ENCODE measurements around the gene PLEKHA4. TPM values are rescaled to one million over a fixed set of nuclear protein-coding genes. Genes with fewer than 3 reads are reported as not detected.

Gene PLEKHA4
- total and polyA plus RNA-seq, 2 of the 13 experiments (the other 11 are each of a cell fraction or from before 2014, with no cell fraction given), result 4.8 to 6.0 TPM

DNA sequence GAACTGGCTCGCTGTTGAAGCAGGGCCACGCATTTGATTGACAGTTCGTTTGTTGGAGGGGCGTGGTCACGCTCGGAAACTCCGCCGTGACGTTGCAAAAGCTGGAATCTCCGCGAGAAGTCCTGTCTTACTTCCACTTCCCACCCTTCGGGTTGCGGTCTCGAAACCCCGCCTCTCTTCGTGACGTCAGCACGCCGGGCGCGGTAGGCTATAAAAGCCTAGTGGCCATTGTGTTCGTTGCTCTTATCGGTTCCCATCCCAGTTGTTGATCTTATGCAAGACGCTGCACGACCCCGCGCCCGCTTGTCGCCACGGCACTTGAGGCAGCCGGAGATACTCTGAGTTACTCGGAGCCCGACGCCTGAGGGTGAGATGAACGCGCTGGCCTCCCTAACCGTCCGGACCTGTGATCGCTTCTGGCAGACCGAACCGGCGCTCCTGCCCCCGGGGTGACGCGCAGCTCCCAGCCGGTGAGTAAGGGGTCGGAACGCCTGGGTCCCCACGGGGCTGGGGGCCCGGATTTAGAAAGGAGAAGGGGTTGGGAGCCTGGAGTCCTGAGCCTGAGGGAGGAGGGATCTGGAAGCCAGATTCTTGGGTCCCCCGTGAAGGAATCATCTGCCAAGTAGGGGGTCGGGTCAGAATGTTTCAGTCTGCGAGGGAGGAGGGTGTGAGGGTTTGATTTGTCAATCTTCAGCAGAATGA lies 3.9 kb upstream of the PLEKHA4 start, which contains the start of gene PPP1R15A (continued):
- TF ChIP-seq ZNF12 (CRISPR knock-in tag; IDR thresholded peaks at IDR 0.05) (0 out of 2 replicates have a peak, but pooled peaks have one; percentile 12), RORA (CRISPR knock-in tag; IDR thresholded peaks at IDR 0.05) (no peak), ZFX (CRISPR knock-in tag; IDR thresholded peaks at IDR 0.05; ENCODE audit: low read depth) (peak; percentile 54), SIN3A (IDR thresholded peaks at IDR 0.05; ENCODE audit: borderline replicate concordance, low read depth, low read length) (peak; percentile 81; the same call in 1 of the 2 replicates), AHR (CRISPR knock-in tag; IDR thresholded peaks at IDR 0.05) (peak; percentile 79), ZNF678 (CRISPR knock-in tag; IDR thresholded peaks at IDR 0.05) (0 out of 2 replicates have a peak, but pooled peaks have one; percentile 54), DR1 (CRISPR knock-in tag; IDR thresholded peaks at IDR 0.05) (peak; percentile 99), GATAD1 (CRISPR knock-in tag; IDR thresholded peaks at IDR 0.05) (peak; percentile 48; the same call in 1 of the 2 replicates), ZSCAN12 (CRISPR knock-in tag; IDR thresholded peaks at IDR 0.05) (no peak), ZFY (CRISPR knock-in tag; IDR thresholded peaks at IDR 0.05) (peak; percentile 40; the same call in 1 of the 2 replicates), HNF4G (IDR thresholded peaks at IDR 0.05; ENCODE audit: borderline replicate concordance, low read depth, low read length) (no peak; the same call in 1 of the 2 replicates), HNF4G (CRISPR knock-in tag; IDR thresholded peaks at IDR 0.05; ENCODE audit: borderline replicate concordance, low read depth) (0 out of 2 replicates have a peak, but pooled peaks have one; percentile 36), ZKSCAN5 (CRISPR knock-in tag; IDR thresholded peaks at IDR 0.05) (0 out of 2 replicates have a peak, but pooled peaks have one; percentile 19), NR2F6 (IDR thresholded peaks at IDR 0.05) (no peak), NR2F6 (CRISPR knock-in tag; IDR thresholded peaks at IDR 0.05) (peak; percentile 40; the same call in 1 of the 2 replicates), MAFF (IDR thresholded peaks at IDR 0.05; ENCODE audit: low read depth, low read length) (peak; percentile 31; the same call in 1 of the 2 replicates), YEATS4 (CRISPR knock-in tag; IDR thresholded peaks at IDR 0.05; ENCODE audit: borderline replicate concordance) (peak; percentile 37; the same call in 1 of the 2 replicates), ARNT2 (CRISPR knock-in tag; IDR thresholded peaks at IDR 0.05; ENCODE audit: low read depth) (0 out of 2 replicates have a peak, but pooled peaks have one; percentile 49), SPEN (CRISPR knock-in tag; IDR thresholded peaks at IDR 0.05; ENCODE audit: low read depth) (peak; percentile 37; the same call in 1 of the 2 replicates), ZNF441 (CRISPR knock-in tag; IDR thresholded peaks at IDR 0.05; ENCODE audit: borderline replicate concordance) (peak; percentile 31; the same call in 1 of the 2 replicates), GATA4 (IDR thresholded peaks at IDR 0.05; ENCODE audit: borderline replicate concordance, low read depth) (peak; percentile 95)
- TF ChIP-seq, protein P1, sequence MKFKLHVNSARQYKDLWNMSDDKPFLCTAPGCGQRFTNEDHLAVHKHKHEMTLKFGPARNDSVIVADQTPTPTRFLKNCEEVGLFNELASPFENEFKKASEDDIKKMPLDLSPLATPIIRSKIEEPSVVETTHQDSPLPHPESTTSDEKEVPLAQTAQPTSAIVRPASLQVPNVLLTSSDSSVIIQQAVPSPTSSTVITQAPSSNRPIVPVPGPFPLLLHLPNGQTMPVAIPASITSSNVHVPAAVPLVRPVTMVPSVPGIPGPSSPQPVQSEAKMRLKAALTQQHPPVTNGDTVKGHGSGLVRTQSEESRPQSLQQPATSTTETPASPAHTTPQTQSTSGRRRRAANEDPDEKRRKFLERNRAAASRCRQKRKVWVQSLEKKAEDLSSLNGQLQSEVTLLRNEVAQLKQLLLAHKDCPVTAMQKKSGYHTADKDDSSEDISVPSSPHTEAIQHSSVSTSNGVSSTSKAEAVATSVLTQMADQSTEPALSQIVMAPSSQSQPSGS (CRISPR knock-in tag; IDR thresholded peaks at IDR 0.05), result peak; percentile 72
- TF ChIP-seq, protein P2, sequence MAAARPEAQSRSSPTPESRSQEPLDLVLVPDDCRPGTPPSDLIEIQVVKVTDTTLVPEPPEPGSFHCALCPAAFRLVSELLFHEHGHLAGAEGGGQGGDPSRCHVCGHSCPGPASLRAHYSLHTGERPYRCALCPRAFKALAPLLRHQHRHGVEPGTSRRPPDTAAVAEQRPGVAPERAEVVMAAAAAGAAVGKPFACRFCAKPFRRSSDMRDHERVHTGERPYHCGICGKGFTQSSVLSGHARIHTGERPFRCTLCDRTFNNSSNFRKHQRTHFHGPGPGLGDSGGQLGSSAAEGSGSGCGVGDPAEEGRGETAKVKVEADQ (CRISPR knock-in tag; IDR thresholded peaks at IDR 0.05; ENCODE audit: borderline replicate concordance), result peak; percentile 90; the same call in 1 of the 2 replicates
- TF ChIP-seq, protein P3, sequence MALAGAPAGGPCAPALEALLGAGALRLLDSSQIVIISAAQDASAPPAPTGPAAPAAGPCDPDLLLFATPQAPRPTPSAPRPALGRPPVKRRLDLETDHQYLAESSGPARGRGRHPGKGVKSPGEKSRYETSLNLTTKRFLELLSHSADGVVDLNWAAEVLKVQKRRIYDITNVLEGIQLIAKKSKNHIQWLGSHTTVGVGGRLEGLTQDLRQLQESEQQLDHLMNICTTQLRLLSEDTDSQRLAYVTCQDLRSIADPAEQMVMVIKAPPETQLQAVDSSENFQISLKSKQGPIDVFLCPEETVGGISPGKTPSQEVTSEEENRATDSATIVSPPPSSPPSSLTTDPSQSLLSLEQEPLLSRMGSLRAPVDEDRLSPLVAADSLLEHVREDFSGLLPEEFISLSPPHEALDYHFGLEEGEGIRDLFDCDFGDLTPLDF (CRISPR knock-in tag; IDR thresholded peaks at IDR 0.05), result no peak
- TF ChIP-seq, protein P4, sequence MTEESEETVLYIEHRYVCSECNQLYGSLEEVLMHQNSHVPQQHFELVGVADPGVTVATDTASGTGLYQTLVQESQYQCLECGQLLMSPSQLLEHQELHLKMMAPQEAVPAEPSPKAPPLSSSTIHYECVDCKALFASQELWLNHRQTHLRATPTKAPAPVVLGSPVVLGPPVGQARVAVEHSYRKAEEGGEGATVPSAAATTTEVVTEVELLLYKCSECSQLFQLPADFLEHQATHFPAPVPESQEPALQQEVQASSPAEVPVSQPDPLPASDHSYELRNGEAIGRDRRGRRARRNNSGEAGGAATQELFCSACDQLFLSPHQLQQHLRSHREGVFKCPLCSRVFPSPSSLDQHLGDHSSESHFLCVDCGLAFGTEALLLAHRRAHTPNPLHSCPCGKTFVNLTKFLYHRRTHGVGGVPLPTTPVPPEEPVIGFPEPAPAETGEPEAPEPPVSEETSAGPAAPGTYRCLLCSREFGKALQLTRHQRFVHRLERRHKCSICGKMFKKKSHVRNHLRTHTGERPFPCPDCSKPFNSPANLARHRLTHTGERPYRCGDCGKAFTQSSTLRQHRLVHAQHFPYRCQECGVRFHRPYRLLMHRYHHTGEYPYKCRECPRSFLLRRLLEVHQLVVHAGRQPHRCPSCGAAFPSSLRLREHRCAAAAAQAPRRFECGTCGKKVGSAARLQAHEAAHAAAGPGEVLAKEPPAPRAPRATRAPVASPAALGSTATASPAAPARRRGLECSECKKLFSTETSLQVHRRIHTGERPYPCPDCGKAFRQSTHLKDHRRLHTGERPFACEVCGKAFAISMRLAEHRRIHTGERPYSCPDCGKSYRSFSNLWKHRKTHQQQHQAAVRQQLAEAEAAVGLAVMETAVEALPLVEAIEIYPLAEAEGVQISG (CRISPR knock-in tag; IDR thresholded peaks at IDR 0.05), result peak; percentile 71
